Esophagus muscularis mucosa (tissue), 3 donors: ENCODE measurements around the gene MS4A2.

Source experiments
- CTCF ChIP-seq, 3 experiments: fragments of 200-600 bp in 2 of 3; fragments of 450-650 bp in 1 of 3; sonication (generic) in 2 of 3; IDR thresholded peaks; one replicate each; pipeline ENCODE4 v1.5.1; 2017 to 2019; ENCODE audit warnings: antibody characterized with exemption in 3 of 3, mild to moderate bottlenecking in 2 of 3, moderate library complexity in 1 of 3
- POLR2A ChIP-seq: fragments of 450-650 bp; IDR thresholded peaks from one replicate; pipeline ENCODE4 v1.6.1; 2017; ENCODE audit warnings: antibody characterized with exemption, moderate library complexity, mild to moderate bottlenecking, low read depth

DNA sequence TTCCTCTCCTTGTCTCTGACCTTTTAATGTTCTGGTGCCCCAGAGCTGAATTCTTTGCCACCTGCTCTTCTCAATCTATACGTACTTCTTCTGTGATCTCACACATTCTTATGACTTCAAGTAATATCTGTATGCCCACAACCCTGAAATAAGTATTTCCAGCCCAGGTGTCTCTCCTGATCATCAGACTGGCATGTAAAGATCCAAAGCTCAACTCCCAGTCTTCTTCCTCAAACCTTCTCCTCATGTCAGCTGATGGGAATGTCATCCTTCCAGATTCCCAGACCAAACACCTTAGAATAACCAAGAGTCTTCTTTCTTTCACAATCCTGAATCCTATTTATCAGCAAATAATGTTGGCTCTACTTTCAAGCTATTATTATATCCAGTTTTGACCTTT lies 22.7 kb upstream of the MS4A2 start:
- TF ChIP-seq POLR2A: no peak
- no peak for TF ChIP-seq CTCF (IDR thresholded peaks at IDR 0.05)
